Right lobe of liver (tissue), 6 donors: Measurements from ENCODE around the gene TMLHE. TPM values are rescaled to one million over a fixed set of nuclear protein-coding genes. Genes with fewer than 3 reads are reported as not detected.

ENCODE experiments used
- ATAC-seq, 4 donors: fragments of 200-7000 bp; cut with Tn5 transposase; one replicate each; pipeline ENCODE4 v1.9.1; 2020; ENCODE audit warnings: mild to moderate bottlenecking in 4 of 4, moderate library complexity in 4 of 4
- DNase-seq, 3 donors: peaks; one replicate each; pipeline ENCODE4 v3.0.0-alpha.2; 2020
- H3K27ac ChIP-seq, 3 donors: fragments of 200-600 bp; one replicate each; pipeline ENCODE4 v1.8.0; 2022
- H3K27me3 ChIP-seq, 2 donors: fragments of 200-600 bp; one replicate each; pipeline ENCODE4 v1.8.0; 2022
- H3K36me3 ChIP-seq, 4 donors: fragments of 200-600 bp; sonication (generic) in 1 of 4; one replicate each; pipeline versions ENCODE4 v1.5.1 to v1.8.0; 2017 to 2022; ENCODE audit warnings: control low read depth in 1 of 4
- H3K4me1 ChIP-seq, 4 donors: fragments of 200-600 bp; sonication (generic) in 1 of 4; one replicate each; pipeline versions ENCODE4 v1.5.1 to v1.8.0; 2017 to 2022; ENCODE audit warnings: control low read depth in 1 of 4
- H3K4me3 ChIP-seq, 3 donors: fragments of 200-600 bp; one replicate each; pipeline ENCODE4 v1.8.0; 2022
- H3K9me3 ChIP-seq, 4 donors: fragments of 200-600 bp; sonication (generic) in 1 of 4; one replicate each; pipeline versions ENCODE4 v1.5.1 to v1.8.0; 2017 to 2022; ENCODE audit warnings: control low read depth in 1 of 4
- POLR2A ChIP-seq: fragments of 450-650 bp; IDR thresholded peaks from one replicate; pipeline ENCODE4 v1.6.1; 2017; ENCODE audit warnings: antibody characterized with exemption, mild to moderate bottlenecking
- intact Hi-C, 2 donors: fragments of 100-400 bp; cut with DNase I; formaldehyde crosslinking; loops; one replicate each; pipeline versions ENCODE4 v1.11.2 to v1.14.1; 2022
- microRNA-seq, 2 donors: library from miRNA; unstranded; fragments of <30 nt; microRNA quantifications; one replicate each; pipeline ENCODE4, GENCODE V29; 2019 to 2020
- small RNA-seq, 2 experiments: library from RNA; depleted of rRNA; stranded (forward); fragments of <200 nt; gene quantifications; one replicate each; pipeline ENCODE3, GENCODE V24; 2016
- total RNA-seq, 6 experiments: library from RNA; depleted of rRNA in 2 of 6; stranded (reverse); fragments of >200 nt in 2 of 6; fragmentation: NEBNext Ultra II Directional in 3 of 6; extraction: Animal tissue kit (Norgen Biotek cat#: 25700) in 3 of 6; gene quantifications; one replicate each; pipeline versions ENCODE4 v1.1.0 to v1.2.4, GENCODE V29; 2016 to 2023
- TF ChIP-seq, protein P1 (sequence below), 4 donors: fragments of 200-600 bp in 3 of 4; fragments of 450-650 bp in 1 of 4; IDR thresholded peaks; one replicate each; pipeline versions ENCODE4 v1.5.1 to v1.8.0; 2016 to 2022; ENCODE audit warnings: antibody characterized with exemption in 4 of 4, mild to moderate bottlenecking in 2 of 4
- donor health status: DM: no; HTN: yes; CAD: no.
- donor health status: DM: no; HTN: no; CAD: no.
- donor health status: DM: no; HTN: no; CAD: no.
- donor health status: DM: no; HTN: yes; CAD: no.
- donor health status: DM: no; HTN: yes; CAD: no.

TMLHE gene
- total RNA-seq, 6 experiments from 2014 or later, result 9.9 to 15.6 (median 13.3) TPM

GRCh38 chrX:155441097-155441496 is 171.7 kb downstream of the TMLHE start:
- intact Hi-C loops, result no loop called here
- ATAC-seq, result no peak
- H3K9me3 ChIP-seq, result no peaks in the 10 kb centered on the region
- TF ChIP-seq POLR2A, result no peak
- TF ChIP-seq, protein P1, sequence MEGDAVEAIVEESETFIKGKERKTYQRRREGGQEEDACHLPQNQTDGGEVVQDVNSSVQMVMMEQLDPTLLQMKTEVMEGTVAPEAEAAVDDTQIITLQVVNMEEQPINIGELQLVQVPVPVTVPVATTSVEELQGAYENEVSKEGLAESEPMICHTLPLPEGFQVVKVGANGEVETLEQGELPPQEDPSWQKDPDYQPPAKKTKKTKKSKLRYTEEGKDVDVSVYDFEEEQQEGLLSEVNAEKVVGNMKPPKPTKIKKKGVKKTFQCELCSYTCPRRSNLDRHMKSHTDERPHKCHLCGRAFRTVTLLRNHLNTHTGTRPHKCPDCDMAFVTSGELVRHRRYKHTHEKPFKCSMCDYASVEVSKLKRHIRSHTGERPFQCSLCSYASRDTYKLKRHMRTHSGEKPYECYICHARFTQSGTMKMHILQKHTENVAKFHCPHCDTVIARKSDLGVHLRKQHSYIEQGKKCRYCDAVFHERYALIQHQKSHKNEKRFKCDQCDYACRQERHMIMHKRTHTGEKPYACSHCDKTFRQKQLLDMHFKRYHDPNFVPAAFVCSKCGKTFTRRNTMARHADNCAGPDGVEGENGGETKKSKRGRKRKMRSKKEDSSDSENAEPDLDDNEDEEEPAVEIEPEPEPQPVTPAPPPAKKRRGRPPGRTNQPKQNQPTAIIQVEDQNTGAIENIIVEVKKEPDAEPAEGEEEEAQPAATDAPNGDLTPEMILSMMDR (IDR thresholded peaks at IDR 0.05), result no peak
- no peaks in the 10 kb centered on the region for H3K36me3 ChIP-seq
- no peak for DNase-seq
- no peak overlapping the region for H3K4me3 ChIP-seq
- H3K27me3 ChIP-seq, result no peaks in the 10 kb centered on the region
- no peaks in the 10 kb centered on the region for H3K4me1 ChIP-seq
- H3K27ac ChIP-seq, result no peak overlapping the region

Small RNA genes lying within 50 kb of the gene (microRNA-seq; reads per million reads assigned to microRNA genes)
- gene MIR1184-3, result 0 reads per million in 2 donors

Small RNA genes lying within 50 kb of the gene (small RNA-seq; reads per million reads assigned to genes)
- 0 reads per million in 2 experiments for gene MIR1184-3

Other genes starting within 250 kb of the TMLHE start
- gene F8A2, start 230.9 kb downstream of the TMLHE start, total RNA-seq, result not detected
- 10 to 100 TPM in 3 of 6 experiments, 1 to 10 TPM in 2, not detected in 1; 6.4 to 25.5 (median 14.1) TPM for gene F8A3, start 154.3 kb downstream of the TMLHE start, total RNA-seq
- gene SPRY3, start 366 bp downstream of the TMLHE start, total RNA-seq, result under 1 TPM; 0.37 to 0.70 (median 0.52) TPM